ENCODE results near the gene POLR3B. TPM values are rescaled to one million over a fixed set of nuclear protein-coding genes. Genes with fewer than 3 reads are reported as not detected.

Gene POLR3B
- total RNA-seq, 4 donors from 2014 or later: 5.1 to 10.7 (median 7.4) TPM

DNA sequence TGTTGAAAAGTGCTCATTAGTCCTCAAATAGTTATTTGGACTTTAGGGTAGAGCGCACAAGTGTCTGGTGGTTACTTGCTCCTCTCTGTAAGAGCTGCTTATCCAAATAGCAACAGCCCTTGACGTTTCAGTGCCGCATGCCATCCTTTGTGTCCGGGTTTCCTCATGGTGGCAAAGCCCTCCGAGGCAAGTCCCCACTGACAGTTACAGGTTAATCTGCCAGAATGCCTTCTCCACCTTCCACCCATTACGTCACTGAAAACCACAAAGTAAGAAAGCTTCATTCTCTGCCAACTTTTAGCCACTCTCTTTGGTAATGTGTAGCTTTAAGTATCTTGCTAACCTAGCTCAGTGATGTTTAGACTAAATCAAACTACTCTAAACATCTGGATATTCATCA, 78.6 kb downstream of the POLR3B start:
- H3K4me1 ChIP-seq: no peaks in the 10 kb centered on the region
- H3K36me3 ChIP-seq: peaks cover 0 to 11% (median 0%) of the 10 kb centered on the region in 3 donors
- H3K9me3 ChIP-seq: no peaks in the 10 kb centered on the region
- no peak overlapping the region for H3K4me3 ChIP-seq
- TF ChIP-seq, protein P1, sequence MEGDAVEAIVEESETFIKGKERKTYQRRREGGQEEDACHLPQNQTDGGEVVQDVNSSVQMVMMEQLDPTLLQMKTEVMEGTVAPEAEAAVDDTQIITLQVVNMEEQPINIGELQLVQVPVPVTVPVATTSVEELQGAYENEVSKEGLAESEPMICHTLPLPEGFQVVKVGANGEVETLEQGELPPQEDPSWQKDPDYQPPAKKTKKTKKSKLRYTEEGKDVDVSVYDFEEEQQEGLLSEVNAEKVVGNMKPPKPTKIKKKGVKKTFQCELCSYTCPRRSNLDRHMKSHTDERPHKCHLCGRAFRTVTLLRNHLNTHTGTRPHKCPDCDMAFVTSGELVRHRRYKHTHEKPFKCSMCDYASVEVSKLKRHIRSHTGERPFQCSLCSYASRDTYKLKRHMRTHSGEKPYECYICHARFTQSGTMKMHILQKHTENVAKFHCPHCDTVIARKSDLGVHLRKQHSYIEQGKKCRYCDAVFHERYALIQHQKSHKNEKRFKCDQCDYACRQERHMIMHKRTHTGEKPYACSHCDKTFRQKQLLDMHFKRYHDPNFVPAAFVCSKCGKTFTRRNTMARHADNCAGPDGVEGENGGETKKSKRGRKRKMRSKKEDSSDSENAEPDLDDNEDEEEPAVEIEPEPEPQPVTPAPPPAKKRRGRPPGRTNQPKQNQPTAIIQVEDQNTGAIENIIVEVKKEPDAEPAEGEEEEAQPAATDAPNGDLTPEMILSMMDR (IDR thresholded peaks at IDR 0.05): no peak
- TF ChIP-seq POLR2A (IDR thresholded peaks at IDR 0.05): no peak
- DNase-seq: no peak
- H3K27me3 ChIP-seq: no peaks in the 10 kb centered on the region
- H3K27ac ChIP-seq: no peak overlapping the region

DNA sequence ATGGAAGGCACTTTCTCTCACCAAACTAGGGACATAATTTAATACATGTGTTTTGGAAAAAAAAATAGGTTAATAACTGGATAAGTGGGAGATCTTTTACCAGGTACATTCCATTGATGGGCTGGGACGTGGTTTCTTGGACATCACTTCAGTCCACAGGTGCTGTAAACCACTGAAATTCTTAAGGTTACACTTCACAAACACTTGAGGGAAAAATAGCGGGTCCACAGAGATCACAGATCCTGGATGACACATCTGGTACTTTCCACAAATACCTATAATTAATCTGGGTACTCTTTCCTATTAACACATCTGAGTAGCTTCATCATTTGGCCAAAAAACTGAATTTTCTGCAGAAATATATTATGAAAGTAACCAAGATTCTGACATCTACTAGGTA, 85.0 kb downstream of the POLR3B start:
- no peak for TF ChIP-seq POLR2A (IDR thresholded peaks at IDR 0.05)
- TF ChIP-seq, protein P1 (IDR thresholded peaks at IDR 0.05): no peak
- Histone ChIP-seq H3K27ac (no peak overlapping the region), H3K4me1 (no peaks in the 10 kb centered on the region), H3K36me3 (peaks cover 0 to 11% (median 0%) of the 10 kb centered on the region in 3 donors), H3K27me3 (no peaks in the 10 kb centered on the region), H3K4me3 (no peak overlapping the region), H3K9me3 (no peaks in the 10 kb centered on the region)
- no peak for DNase-seq

DNA sequence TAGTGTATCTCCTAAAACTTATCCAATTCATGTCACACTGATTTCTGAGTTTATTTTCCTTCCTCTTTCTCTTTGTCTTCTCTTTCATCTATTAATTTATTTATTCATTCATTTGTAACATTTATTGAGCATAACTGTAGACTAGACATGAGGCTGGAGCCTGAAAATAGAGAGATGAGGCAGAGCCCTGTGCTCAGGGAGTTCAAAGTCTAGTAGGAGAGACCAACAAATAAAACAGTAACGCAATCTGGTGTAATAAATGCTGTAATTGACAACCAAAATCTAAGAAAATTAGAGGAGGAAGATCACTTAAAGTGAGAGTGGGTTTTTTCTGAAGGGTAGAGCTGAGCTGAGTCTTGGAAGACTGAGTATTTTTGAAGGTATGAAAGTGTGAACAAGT, 87.5 kb downstream of the POLR3B start:
- DNase-seq: no peak
- H3K4me3 ChIP-seq: no peak overlapping the region
- H3K36me3 ChIP-seq: peaks cover 0 to 5% (median 0%) of the 10 kb centered on the region in 3 donors
- TF ChIP-seq POLR2A (IDR thresholded peaks at IDR 0.05): no peak
- TF ChIP-seq, protein P1 (IDR thresholded peaks at IDR 0.05): no peak
- H3K4me1 ChIP-seq: no peaks in the 10 kb centered on the region
- no peaks in the 10 kb centered on the region for H3K9me3 ChIP-seq
- H3K27ac ChIP-seq: no peak overlapping the region
- H3K27me3 ChIP-seq: no peaks in the 10 kb centered on the region

DNA sequence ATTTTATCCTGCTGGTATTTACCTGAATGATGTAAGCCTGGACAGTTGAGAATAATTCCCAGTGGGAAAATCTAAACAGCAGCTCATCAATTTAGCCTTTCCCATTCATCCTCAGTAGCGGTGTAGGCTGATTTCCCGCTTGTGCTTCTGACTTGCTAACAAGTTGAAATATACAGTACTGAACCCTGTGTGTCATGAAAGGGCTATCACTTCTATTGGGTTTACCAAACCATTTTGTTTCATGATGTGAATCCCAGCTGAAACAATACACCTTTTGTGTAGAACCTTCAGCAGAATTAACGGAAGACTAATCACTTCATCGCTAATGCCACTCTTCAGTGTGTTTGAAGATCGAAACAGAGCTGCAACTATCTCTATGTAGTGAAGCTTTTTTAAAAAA, 88.4 kb downstream of the POLR3B start:
- no peak overlapping the region for H3K4me3 ChIP-seq
- no peaks in the 10 kb centered on the region for H3K4me1 ChIP-seq
- DNase-seq: no peak
- H3K9me3 ChIP-seq: no peaks in the 10 kb centered on the region
- peaks cover 0 to 5% (median 0%) of the 10 kb centered on the region in 3 donors for H3K36me3 ChIP-seq
- no peaks in the 10 kb centered on the region for H3K27me3 ChIP-seq
- no peak overlapping the region for H3K27ac ChIP-seq
- TF ChIP-seq POLR2A (IDR thresholded peaks at IDR 0.05): no peak
- TF ChIP-seq, protein P1 (IDR thresholded peaks at IDR 0.05): no peak

DNA sequence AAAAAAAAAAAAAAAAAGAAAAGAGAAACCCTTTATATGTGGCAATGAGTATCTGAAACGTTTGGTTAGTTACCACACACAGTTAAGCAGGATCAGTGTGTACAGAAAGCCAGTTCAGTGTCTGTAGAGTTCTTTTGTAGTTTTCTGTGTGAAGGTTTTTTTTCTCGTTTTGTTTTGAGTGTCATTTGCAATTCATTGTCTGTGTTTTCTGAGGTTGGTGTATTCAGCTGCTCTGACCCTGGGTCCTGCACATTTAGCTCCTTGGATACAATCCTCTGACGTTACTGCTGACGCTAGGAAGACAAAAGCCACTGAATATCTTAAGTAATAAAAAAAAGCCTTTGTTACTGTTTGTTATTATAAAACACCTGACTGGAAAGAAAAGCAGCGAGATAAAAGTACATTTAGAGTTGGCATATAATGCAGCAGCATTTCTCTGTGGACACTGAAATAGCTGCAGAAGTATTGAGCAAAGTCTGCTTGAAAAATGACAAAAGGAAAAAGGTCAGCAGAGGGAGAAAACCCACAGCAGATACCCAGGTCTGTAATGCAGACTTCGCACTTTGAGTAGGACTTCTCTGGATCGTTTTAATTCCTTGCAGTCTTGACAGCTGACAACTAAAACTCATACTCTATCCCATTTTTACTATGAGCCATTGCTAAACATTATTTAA, 89.0 kb downstream of the POLR3B start:
- Histone ChIP-seq H3K27ac (no peak overlapping the region), H3K27me3 (no peaks in the 10 kb centered on the region), H3K9me3 (no peaks in the 10 kb centered on the region), H3K36me3 (peaks cover 0 to 5% (median 0%) of the 10 kb centered on the region in 3 donors), H3K4me1 (no peaks in the 10 kb centered on the region), H3K4me3 (no peak overlapping the region)
- TF ChIP-seq POLR2A (IDR thresholded peaks at IDR 0.05): no peak
- TF ChIP-seq, protein P1 (IDR thresholded peaks at IDR 0.05): no peak
- no peak for DNase-seq
